SK-N-SH (cell line): Measurements from ENCODE around the gene IL6R.

Experiments used
- EP300 ChIP-seq, 2 experiments: IDR thresholded peaks; 2 replicates each; pipeline versions ENCODE4 v1.4.0 to v1.6.1; 2012; ENCODE audit warnings: borderline replicate concordance in 1 of 2, low read depth in 1 of 2, low read length in 1 of 2
- EZH2phosphoT487 ChIP-seq: fragments of 200-600 bp; sonication (generic); IDR thresholded peaks from 2 replicates; pipeline ENCODE4 v1.6.1; 2017; ENCODE audit warnings: low read depth, mixed run types, mild to moderate bottlenecking, antibody characterized with exemption, moderate library complexity, borderline replicate concordance
- TAF1 ChIP-seq: IDR thresholded peaks from 2 replicates; pipeline ENCODE4 v1.6.1; 2012; ENCODE audit warnings: low read depth, mild to moderate bottlenecking, low read length, moderate library complexity, borderline replicate concordance
- TF ChIP-seq, protein P1 (sequence below): fragments of 150-350 bp; IDR thresholded peaks from 2 replicates; pipeline ENCODE4 v1.6.1; 2017; ENCODE audit warnings: antibody characterized with exemption, low read length, low read depth, borderline replicate concordance
- TF ChIP-seq, protein P2 (sequence below): IDR thresholded peaks from 2 replicates; pipeline ENCODE4 v1.4.0; 2012; ENCODE audit warnings: low read depth
- TF ChIP-seq, protein P3 (sequence below): fragments of 200-600 bp; sonication (generic); IDR thresholded peaks from 2 replicates; pipeline ENCODE4 v1.6.1; 2017; ENCODE audit warnings: antibody characterized with exemption, mild to moderate bottlenecking, moderate library complexity
- TF ChIP-seq, protein P4 (sequence below): IDR thresholded peaks from 2 replicates; pipeline ENCODE4 v1.6.1; 2012; ENCODE audit warnings: mild to moderate bottlenecking, low read depth, low read length, moderate library complexity

DNA sequence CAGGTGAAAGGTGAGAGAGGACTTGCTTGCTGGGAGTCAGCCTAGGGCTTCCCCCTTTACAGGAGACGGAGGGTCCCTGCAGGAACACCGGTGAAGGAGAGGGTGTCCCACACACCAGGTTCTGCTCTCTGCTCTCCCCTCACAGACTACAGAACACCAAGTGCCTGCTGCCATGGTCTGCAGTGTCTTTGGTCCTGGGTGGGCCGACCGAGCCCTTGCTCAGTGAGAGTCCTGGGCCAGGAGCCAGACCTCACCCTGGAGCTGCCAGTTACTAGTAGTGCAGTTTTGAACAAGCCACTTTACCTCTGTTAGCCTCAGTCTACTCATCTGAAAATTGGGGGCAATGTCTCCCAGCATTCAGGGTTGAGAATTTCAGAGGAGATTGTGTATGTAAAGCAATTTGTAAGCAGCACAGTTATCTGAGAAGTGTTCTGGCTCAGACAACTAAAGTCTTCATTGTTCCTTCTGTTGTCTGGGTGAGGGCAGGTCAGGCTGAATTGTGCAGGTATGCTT lies 2.7 kb upstream of the IL6R start:
- TF ChIP-seq, protein P1, sequence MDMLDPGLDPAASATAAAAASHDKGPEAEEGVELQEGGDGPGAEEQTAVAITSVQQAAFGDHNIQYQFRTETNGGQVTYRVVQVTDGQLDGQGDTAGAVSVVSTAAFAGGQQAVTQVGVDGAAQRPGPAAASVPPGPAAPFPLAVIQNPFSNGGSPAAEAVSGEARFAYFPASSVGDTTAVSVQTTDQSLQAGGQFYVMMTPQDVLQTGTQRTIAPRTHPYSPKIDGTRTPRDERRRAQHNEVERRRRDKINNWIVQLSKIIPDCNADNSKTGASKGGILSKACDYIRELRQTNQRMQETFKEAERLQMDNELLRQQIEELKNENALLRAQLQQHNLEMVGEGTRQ: no peak
- TF ChIP-seq, protein P2, sequence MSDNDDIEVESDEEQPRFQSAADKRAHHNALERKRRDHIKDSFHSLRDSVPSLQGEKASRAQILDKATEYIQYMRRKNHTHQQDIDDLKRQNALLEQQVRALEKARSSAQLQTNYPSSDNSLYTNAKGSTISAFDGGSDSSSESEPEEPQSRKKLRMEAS: no peak
- TF ChIP-seq, protein P3, sequence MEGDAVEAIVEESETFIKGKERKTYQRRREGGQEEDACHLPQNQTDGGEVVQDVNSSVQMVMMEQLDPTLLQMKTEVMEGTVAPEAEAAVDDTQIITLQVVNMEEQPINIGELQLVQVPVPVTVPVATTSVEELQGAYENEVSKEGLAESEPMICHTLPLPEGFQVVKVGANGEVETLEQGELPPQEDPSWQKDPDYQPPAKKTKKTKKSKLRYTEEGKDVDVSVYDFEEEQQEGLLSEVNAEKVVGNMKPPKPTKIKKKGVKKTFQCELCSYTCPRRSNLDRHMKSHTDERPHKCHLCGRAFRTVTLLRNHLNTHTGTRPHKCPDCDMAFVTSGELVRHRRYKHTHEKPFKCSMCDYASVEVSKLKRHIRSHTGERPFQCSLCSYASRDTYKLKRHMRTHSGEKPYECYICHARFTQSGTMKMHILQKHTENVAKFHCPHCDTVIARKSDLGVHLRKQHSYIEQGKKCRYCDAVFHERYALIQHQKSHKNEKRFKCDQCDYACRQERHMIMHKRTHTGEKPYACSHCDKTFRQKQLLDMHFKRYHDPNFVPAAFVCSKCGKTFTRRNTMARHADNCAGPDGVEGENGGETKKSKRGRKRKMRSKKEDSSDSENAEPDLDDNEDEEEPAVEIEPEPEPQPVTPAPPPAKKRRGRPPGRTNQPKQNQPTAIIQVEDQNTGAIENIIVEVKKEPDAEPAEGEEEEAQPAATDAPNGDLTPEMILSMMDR: no peak
- no peak for TF ChIP-seq EZH2phosphoT487
- TF ChIP-seq EP300 (IDR thresholded peaks at IDR 0.05; ENCODE audit: borderline replicate concordance in 1 of 2, low read depth in 1 of 2, low read length in 1 of 2): no peak
- TF ChIP-seq, protein P4, sequence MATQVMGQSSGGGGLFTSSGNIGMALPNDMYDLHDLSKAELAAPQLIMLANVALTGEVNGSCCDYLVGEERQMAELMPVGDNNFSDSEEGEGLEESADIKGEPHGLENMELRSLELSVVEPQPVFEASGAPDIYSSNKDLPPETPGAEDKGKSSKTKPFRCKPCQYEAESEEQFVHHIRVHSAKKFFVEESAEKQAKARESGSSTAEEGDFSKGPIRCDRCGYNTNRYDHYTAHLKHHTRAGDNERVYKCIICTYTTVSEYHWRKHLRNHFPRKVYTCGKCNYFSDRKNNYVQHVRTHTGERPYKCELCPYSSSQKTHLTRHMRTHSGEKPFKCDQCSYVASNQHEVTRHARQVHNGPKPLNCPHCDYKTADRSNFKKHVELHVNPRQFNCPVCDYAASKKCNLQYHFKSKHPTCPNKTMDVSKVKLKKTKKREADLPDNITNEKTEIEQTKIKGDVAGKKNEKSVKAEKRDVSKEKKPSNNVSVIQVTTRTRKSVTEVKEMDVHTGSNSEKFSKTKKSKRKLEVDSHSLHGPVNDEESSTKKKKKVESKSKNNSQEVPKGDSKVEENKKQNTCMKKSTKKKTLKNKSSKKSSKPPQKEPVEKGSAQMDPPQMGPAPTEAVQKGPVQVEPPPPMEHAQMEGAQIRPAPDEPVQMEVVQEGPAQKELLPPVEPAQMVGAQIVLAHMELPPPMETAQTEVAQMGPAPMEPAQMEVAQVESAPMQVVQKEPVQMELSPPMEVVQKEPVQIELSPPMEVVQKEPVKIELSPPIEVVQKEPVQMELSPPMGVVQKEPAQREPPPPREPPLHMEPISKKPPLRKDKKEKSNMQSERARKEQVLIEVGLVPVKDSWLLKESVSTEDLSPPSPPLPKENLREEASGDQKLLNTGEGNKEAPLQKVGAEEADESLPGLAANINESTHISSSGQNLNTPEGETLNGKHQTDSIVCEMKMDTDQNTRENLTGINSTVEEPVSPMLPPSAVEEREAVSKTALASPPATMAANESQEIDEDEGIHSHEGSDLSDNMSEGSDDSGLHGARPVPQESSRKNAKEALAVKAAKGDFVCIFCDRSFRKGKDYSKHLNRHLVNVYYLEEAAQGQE: no peak
- TF ChIP-seq TAF1: no peak
